CD8-positive, alpha-beta memory T cell (primary cell): ENCODE data around the gene MBD5. TPM values are rescaled to one million over a fixed set of nuclear protein-coding genes. Genes with fewer than 3 reads are reported as not detected.
"Not testable (repeated sequence)": the region's sequence is repeated elsewhere in the genome, so short reads cannot be mapped to it uniquely, and the experiment has no call there.

ENCODE experiments used
- CTCF ChIA-PET: fragments of 350-600 bp; sonication (Branson Sonifier 250); formaldehyde crosslinking; loops from one replicate; lab custom pipeline; 2021; ENCODE audit warnings: antibody characterized with exemption; lab: Charles Lee
- POLR2A ChIA-PET: fragments of 350-600 bp; sonication (Branson Sonifier 250); formaldehyde crosslinking; loops from one replicate; lab custom pipeline; 2021; ENCODE audit warnings: antibody characterized with exemption; lab: Charles Lee
- DNase-seq, 5 donors: peaks; one replicate each; pipeline versions ENCODE4 v3.0.0 to v3.0.0-alpha.2; 2020 to 2022; ENCODE audit warnings: mixed read lengths in 1 of 5
- H3K27ac ChIP-seq: one replicate; pipeline ENCODE4 v1.7.0; 2013; ENCODE audit warnings: low read depth, mild to moderate bottlenecking, low read length, moderate library complexity
- H3K27me3 ChIP-seq: 2 replicates; pipeline ENCODE4 v1.7.0; 2013; ENCODE audit warnings: low read length, mild to moderate bottlenecking; ENCODE audit not compliant: insufficient read depth, poor library complexity, severe bottlenecking
- H3K36me3 ChIP-seq: 2 replicates; pipeline ENCODE4 v1.7.0; 2013; ENCODE audit warnings: mild to moderate bottlenecking, low read length, moderate library complexity; ENCODE audit not compliant: insufficient read depth
- H3K4me1 ChIP-seq: 2 replicates; pipeline ENCODE4 v1.7.0; 2013; ENCODE audit warnings: mild to moderate bottlenecking, low read length, moderate library complexity; ENCODE audit not compliant: insufficient read depth
- H3K4me3 ChIP-seq: 2 replicates; pipeline ENCODE4 v1.7.0; 2013; ENCODE audit warnings: mild to moderate bottlenecking, low read length
- H3K9me3 ChIP-seq: 2 replicates; pipeline ENCODE4 v1.7.0; 2013; ENCODE audit warnings: mild to moderate bottlenecking, low read length
- H3K27ac Mint-ChIP-seq, 8 donors: one replicate each; pipeline ENCODE4 v1.8.0; 2020 to 2021; ENCODE audit warnings: mixed read lengths in 8 of 8, mild to moderate bottlenecking in 6 of 8, inconsistent platforms in 3 of 8, moderate library complexity in 3 of 8
- H3K27me3 Mint-ChIP-seq, 2 donors: one replicate each; pipeline ENCODE4 v1.8.0; 2020 to 2021; ENCODE audit warnings: mixed read lengths in 2 of 2, mild to moderate bottlenecking in 1 of 2, moderate library complexity in 1 of 2
- H3K36me3 Mint-ChIP-seq, 3 donors: one replicate each; pipeline ENCODE4 v1.8.0; 2020 to 2021; ENCODE audit warnings: mixed read lengths in 3 of 3, inconsistent platforms in 1 of 3, mild to moderate bottlenecking in 1 of 3
- H3K4me1 Mint-ChIP-seq, 3 donors: one replicate each; pipeline ENCODE4 v1.8.0; 2020 to 2021; ENCODE audit warnings: mixed read lengths in 3 of 3, inconsistent platforms in 1 of 3, mild to moderate bottlenecking in 1 of 3
- H3K4me3 Mint-ChIP-seq, 7 donors: one replicate each; pipeline ENCODE4 v1.8.0; 2020 to 2021; ENCODE audit warnings: mixed read lengths in 7 of 7, mild to moderate bottlenecking in 6 of 7, moderate library complexity in 4 of 7, inconsistent platforms in 2 of 7
- H3K9me3 Mint-ChIP-seq, 5 donors: one replicate each; pipeline ENCODE4 v1.8.0; 2020 to 2022; ENCODE audit warnings: mixed read lengths in 5 of 5, mild to moderate bottlenecking in 3 of 5, moderate library complexity in 2 of 5, inconsistent platforms in 1 of 5
- polyA plus RNA-seq: library from polyadenylated mRNA; unstranded; fragments of 300-500 nt; fragmentation: Illumina TruSeq; gene quantifications from one replicate; pipeline ENCODE4 v1.2.3, GENCODE V29; 2021
- total RNA-seq, 2 experiments: library from RNA; stranded (reverse); gene quantifications; one replicate each; pipeline ENCODE4 v1.2.3, GENCODE V29; 2021

Gene MBD5
- total and polyA plus RNA-seq, 3 experiments from 2014 or later = 15.2 to 18.3 (median 16.9) TPM

GRCh38 chr2:148540022-148540421, 519.1 kb downstream of the MBD5 start:
- POLR2A ChIA-PET = interaction anchor here (1.5 kb wide), 1 partner anchor 15 kb away, joined by 8 read pairs; no protein-coding TSS in a partner anchor
- H3K4me1 ChIP-seq = peaks cover 30% of the 10 kb centered on the region
- no peaks in the 10 kb centered on the region for H3K36me3 Mint-ChIP-seq
- no peaks in the 10 kb centered on the region for H3K9me3 ChIP-seq
- CTCF ChIA-PET = no interaction called here
- peaks cover 10 to 18% (median 16%) of the 10 kb centered on the region in 3 donors for H3K4me1 Mint-ChIP-seq
- H3K27me3 Mint-ChIP-seq = no peaks in the 10 kb centered on the region
- H3K4me3 ChIP-seq = no peak overlapping the region
- peak overlapping the region in 5 of 7 donors; percentile 5 to 52 (median 34) for H3K4me3 Mint-ChIP-seq
- DNase-seq = no peak
- H3K27me3 ChIP-seq = no peaks in the 10 kb centered on the region
- peak overlapping the region in 2 of 8 donors; percentile 15 to 69 for H3K27ac Mint-ChIP-seq
- H3K9me3 Mint-ChIP-seq = peaks cover 0 to 1% (median 0%) of the 10 kb centered on the region in 5 donors
- no peak overlapping the region for H3K27ac ChIP-seq
- no peaks in the 10 kb centered on the region for H3K36me3 ChIP-seq

DNA sequence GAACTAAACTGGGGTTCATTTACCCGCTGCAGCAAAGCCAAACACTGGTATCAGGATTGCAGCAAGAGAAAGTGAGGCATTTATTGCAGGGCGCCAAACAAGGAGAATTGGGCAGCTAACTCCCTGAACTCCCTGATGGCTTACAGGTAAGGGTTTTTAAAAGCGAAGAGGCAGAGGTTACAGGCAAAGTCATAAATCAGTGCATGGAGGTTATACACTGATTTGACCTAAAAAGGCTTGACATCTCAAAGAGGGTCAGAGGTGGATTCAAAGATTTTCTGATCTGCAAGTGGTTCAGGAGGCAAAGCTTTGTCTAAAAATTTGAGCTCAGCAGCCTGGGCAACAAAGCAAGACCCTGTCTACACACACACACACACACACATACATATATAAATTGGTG, 520.9 kb downstream of the MBD5 start:
- H3K4me1 Mint-ChIP-seq = peaks cover 18 to 32% (median 29%) of the 10 kb centered on the region in 3 donors
- H3K9me3 Mint-ChIP-seq = peaks cover 0 to 1% (median 0%) of the 10 kb centered on the region in 5 donors
- H3K27me3 Mint-ChIP-seq = peaks cover 0 to 3% of the 10 kb centered on the region in 2 donors
- no peaks in the 10 kb centered on the region for H3K27me3 ChIP-seq
- no peaks in the 10 kb centered on the region for H3K36me3 ChIP-seq
- no peaks in the 10 kb centered on the region for H3K36me3 Mint-ChIP-seq
- peaks cover 44% of the 10 kb centered on the region for H3K4me1 ChIP-seq
- no peak overlapping the region for H3K27ac ChIP-seq
- no peak overlapping the region for H3K4me3 Mint-ChIP-seq
- no peak for DNase-seq
- ChIA-PET CTCF (no interaction called here), POLR2A (no interaction called here)
- H3K27ac Mint-ChIP-seq = no peak overlapping the region
- no peak overlapping the region for H3K4me3 ChIP-seq
- no peaks in the 10 kb centered on the region for H3K9me3 ChIP-seq

- ChIA-PET POLR2A (no interaction called here), CTCF (no interaction called here)
- peaks cover 19 to 33% (median 31%) of the 10 kb centered on the region in 3 donors for H3K4me1 Mint-ChIP-seq
- Histone ChIP-seq H3K36me3 (no peaks in the 10 kb centered on the region), H3K27ac (no peak overlapping the region), H3K9me3 (no peaks in the 10 kb centered on the region), H3K4me3 (no peak overlapping the region), H3K4me1 (peaks cover 52% of the 10 kb centered on the region), H3K27me3 (no peaks in the 10 kb centered on the region)
- H3K4me3 Mint-ChIP-seq = no peak overlapping the region
- peaks cover 0 to 3% of the 10 kb centered on the region in 2 donors for H3K27me3 Mint-ChIP-seq
- no peak overlapping the region for H3K27ac Mint-ChIP-seq
- H3K36me3 Mint-ChIP-seq = no peaks in the 10 kb centered on the region
- H3K9me3 Mint-ChIP-seq = peaks cover 0 to 1% (median 0%) of the 10 kb centered on the region in 5 donors
- no peak for DNase-seq
These were observed 521.7 kb downstream of the MBD5 start for GRCh38 chr2:148542614-148543013.

- H3K36me3 Mint-ChIP-seq, H3K36me3 ChIP-seq, H3K27me3 Mint-ChIP-seq, H3K27ac ChIP-seq, H3K27ac Mint-ChIP-seq, CTCF ChIA-PET, DNase-seq, H3K27me3 ChIP-seq, POLR2A ChIA-PET, H3K9me3 ChIP-seq, H3K9me3 Mint-ChIP-seq, H3K4me3 ChIP-seq, H3K4me3 Mint-ChIP-seq: not testable (repeated sequence)
- peaks cover 19 to 33% (median 31%) of the 10 kb centered on the region in 3 donors for H3K4me1 Mint-ChIP-seq
- H3K4me1 ChIP-seq = peaks cover 53% of the 10 kb centered on the region
These were observed 522.2 kb downstream of the MBD5 start for GRCh38 chr2:148543088-148543540.

GRCh38 chr2:148545390-148546256, 524.7 kb downstream of the MBD5 start:
- H3K27ac ChIP-seq = no peak overlapping the region
- H3K36me3 Mint-ChIP-seq = no peaks in the 10 kb centered on the region
- no peak for DNase-seq
- peaks cover 14 to 23% (median 21%) of the 10 kb centered on the region in 3 donors for H3K4me1 Mint-ChIP-seq
- H3K9me3 ChIP-seq = no peaks in the 10 kb centered on the region
- H3K4me3 Mint-ChIP-seq = no peak overlapping the region
- peaks cover 37% of the 10 kb centered on the region for H3K4me1 ChIP-seq
- POLR2A ChIA-PET = no interaction called here
- CTCF ChIA-PET = interaction anchor here (1.0 to 1.4 kb wide), 2 partner anchors 8 to 17 kb away, joined by 3 to 4 read pairs; no protein-coding TSS in a partner anchor
- peaks cover 0 to 3% of the 10 kb centered on the region in 2 donors for H3K27me3 Mint-ChIP-seq
- H3K4me3 ChIP-seq = no peak overlapping the region
- H3K36me3 ChIP-seq = no peaks in the 10 kb centered on the region
- H3K27me3 ChIP-seq = no peaks in the 10 kb centered on the region
- peak overlapping the region in 1 of 8 donors; percentile 7 for H3K27ac Mint-ChIP-seq
- H3K9me3 Mint-ChIP-seq = no peaks in the 10 kb centered on the region

GRCh38 chr2:148546270-148546669, 525.4 kb downstream of the MBD5 start:
- Mint-ChIP-seq H3K4me1 (peaks cover 9 to 16% (median 15%) of the 10 kb centered on the region in 3 donors), H3K36me3 (no peaks in the 10 kb centered on the region), H3K27me3 (peaks cover 0 to 3% of the 10 kb centered on the region in 2 donors), H3K4me3 (peak overlapping the region in 2 of 7 donors; percentile 4 to 9), H3K9me3 (no peaks in the 10 kb centered on the region), H3K27ac (peak overlapping the region in 1 of 8 donors; percentile 19)
- ChIA-PET POLR2A (no interaction called here), CTCF (interaction anchor here (1.0 to 1.4 kb wide), 2 partner anchors 9 to 18 kb away, joined by 3 to 4 read pairs; no protein-coding TSS in a partner anchor)
- no peak for DNase-seq
- no peak overlapping the region for H3K27ac ChIP-seq
- no peaks in the 10 kb centered on the region for H3K9me3 ChIP-seq
- no peak overlapping the region for H3K4me3 ChIP-seq
- H3K4me1 ChIP-seq = peaks cover 31% of the 10 kb centered on the region
- no peaks in the 10 kb centered on the region for H3K36me3 ChIP-seq
- H3K27me3 ChIP-seq = no peaks in the 10 kb centered on the region

DNA sequence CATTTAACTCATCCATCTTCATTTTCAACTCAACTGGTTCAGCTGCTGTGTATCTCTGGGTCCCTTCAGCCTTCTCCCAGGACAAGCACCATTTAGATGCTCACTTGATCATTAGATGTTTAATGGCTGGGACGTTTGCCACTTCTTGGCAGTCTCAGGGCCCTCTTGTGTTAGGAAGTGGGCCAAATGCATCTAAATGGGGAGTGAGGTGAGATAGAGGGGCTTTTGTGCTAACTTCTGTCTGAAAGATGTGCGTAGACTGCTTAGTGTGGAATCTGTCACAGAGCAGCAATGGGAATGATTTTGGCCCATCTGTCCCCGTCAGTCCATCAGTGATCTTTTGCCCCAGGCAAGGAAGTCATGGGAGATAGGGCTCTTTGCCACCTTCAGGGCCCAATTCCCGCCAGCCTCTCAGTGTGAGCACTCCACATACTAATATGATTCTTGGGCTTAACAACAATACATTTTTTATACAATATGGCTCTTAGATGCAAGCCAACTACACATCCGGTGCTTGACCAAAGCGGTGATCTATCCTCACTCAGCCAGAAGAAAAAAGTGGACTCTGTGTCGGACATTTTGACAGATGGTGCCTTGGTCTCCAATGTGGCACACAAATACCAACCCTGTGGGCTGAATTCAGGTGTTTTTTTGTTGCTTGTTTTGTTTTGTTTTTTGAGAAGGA, 528.0 kb downstream of the MBD5 start:
- no peak overlapping the region for H3K4me3 ChIP-seq
- no peak overlapping the region for H3K27ac Mint-ChIP-seq
- H3K4me3 Mint-ChIP-seq = peak overlapping the region in 1 of 7 donors; percentile 19
- no peaks in the 10 kb centered on the region for H3K36me3 Mint-ChIP-seq
- ChIA-PET CTCF (no interaction called here), POLR2A (no interaction called here)
- no peaks in the 10 kb centered on the region for H3K27me3 ChIP-seq
- H3K4me1 Mint-ChIP-seq = peaks cover 9 to 18% (median 16%) of the 10 kb centered on the region in 3 donors
- peaks cover 28% of the 10 kb centered on the region for H3K4me1 ChIP-seq
- H3K9me3 Mint-ChIP-seq = no peaks in the 10 kb centered on the region
- no peak for DNase-seq
- H3K27me3 Mint-ChIP-seq = peaks cover 0 to 3% of the 10 kb centered on the region in 2 donors
- no peak overlapping the region for H3K27ac ChIP-seq
- no peaks in the 10 kb centered on the region for H3K36me3 ChIP-seq
- no peaks in the 10 kb centered on the region for H3K9me3 ChIP-seq
